K562 (cell line): ENCODE results near the gene ZNF792. TPM values are rescaled to one million over a fixed set of nuclear protein-coding genes. Genes with fewer than 3 reads are reported as not detected.

Experiments used
- ATF2 ChIP-seq: sonication (generic); formaldehyde crosslinking; IDR thresholded peaks from 2 replicates; pipeline ENCODE4 v1.8.1; 2022; ENCODE audit warnings: missing genetic modification reagents
- CBFA2T3 ChIP-seq: fragments of 450-650 bp; IDR thresholded peaks from 2 replicates; pipeline ENCODE4 v1.6.1; 2017
- CC2D1A ChIP-seq: fragments of 450-650 bp; IDR thresholded peaks from 2 replicates; pipeline ENCODE4 v1.6.1; 2017; ENCODE audit warnings: mild to moderate bottlenecking
- CEBPG ChIP-seq, 3 experiments: fragments of 200-800 bp in 1 of 3; sonication (Bioruptor generic) in 1 of 3; sonication (generic) in 1 of 3; formaldehyde crosslinking in 1 of 3; IDR thresholded peaks in 2 of 3; conservative IDR thresholded peaks in 1 of 3; 2 replicates each; pipeline versions ENCODE4 v1.6.1 to v1.8.0; 2016 to 2022; ENCODE audit warnings: missing compliant biosample characterization in 2 of 3, missing genetic modification characterization in 2 of 3, mild to moderate bottlenecking in 1 of 3, missing genetic modification reagents in 1 of 3
- CHD1 ChIP-seq: fragments of 200-600 bp; sonication (generic); IDR thresholded peaks from one replicate; pipeline ENCODE4 v1.6.1; 2012; ENCODE audit warnings: mild to moderate bottlenecking, moderate library complexity, low read length, inconsistent platforms
- DACH1 ChIP-seq: fragments of 450-650 bp; IDR thresholded peaks from 2 replicates; pipeline ENCODE4 v1.6.1; 2018; ENCODE audit not compliant: partially characterized antibody
- E4F1 ChIP-seq: fragments of 250-450 bp; sonication (Bioruptor Pico); IDR thresholded peaks from 2 replicates; pipeline ENCODE4 v1.5.0; 2021; ENCODE audit warnings: mild to moderate bottlenecking, borderline replicate concordance
- EP400 ChIP-seq: fragments of 450-650 bp; IDR thresholded peaks from 2 replicates; pipeline ENCODE4 v1.6.1; 2017; ENCODE audit warnings: antibody characterized with exemption, mild to moderate bottlenecking, moderate library complexity
- HNRNPL ChIP-seq: fragments of 200-400 bp; formaldehyde crosslinking; IDR thresholded peaks from 2 replicates; pipeline ENCODE4 v1.6.1; 2017; ENCODE audit warnings: low read depth, mild to moderate bottlenecking, low read length
- MEF2D ChIP-seq: conservative IDR thresholded peaks from 2 replicates; pipeline ENCODE4 v1.6.1; 2016; ENCODE audit warnings: low read depth, missing genetic modification characterization, missing compliant biosample characterization
- MEIS2 ChIP-seq: fragments of 450-650 bp; IDR thresholded peaks from 2 replicates; pipeline ENCODE4 v1.6.1; 2014; ENCODE audit warnings: mild to moderate bottlenecking; ENCODE audit not compliant: partially characterized antibody
- MTA2 ChIP-seq: fragments of 450-650 bp; IDR thresholded peaks from 2 replicates; pipeline ENCODE4 v1.6.1; 2016; ENCODE audit warnings: low read depth
- PHF8 ChIP-seq: fragments of 200-600 bp; sonication (generic); IDR thresholded peaks from 2 replicates; pipeline ENCODE4 v1.6.1; 2012; ENCODE audit warnings: mixed run types, mild to moderate bottlenecking, inconsistent platforms, low read length, moderate library complexity, borderline replicate concordance
- POLR3A ChIP-seq: IDR thresholded peaks from 2 replicates; pipeline ENCODE4 v1.6.1; 2011; ENCODE audit warnings: borderline replicate concordance, mild to moderate bottlenecking, moderate library complexity; ENCODE audit not compliant: insufficient read length, insufficient read depth; ENCODE audit errors: extremely low read depth
- PURB ChIP-seq: sonication (generic); formaldehyde crosslinking; IDR thresholded peaks from 2 replicates; pipeline ENCODE4 v1.9.0; 2021; ENCODE audit warnings: low read depth, mild to moderate bottlenecking, missing genetic modification reagents
- RBBP5 ChIP-seq: fragments of 200-600 bp; sonication (generic); IDR thresholded peaks from 2 replicates; pipeline ENCODE4 v1.6.1; 2012; ENCODE audit warnings: borderline replicate concordance, mild to moderate bottlenecking, low read length, control low read depth, inconsistent platforms; ENCODE audit not compliant: insufficient read depth, poor library complexity, severe bottlenecking
- RBM15 ChIP-seq: fragments of 200-400 bp; formaldehyde crosslinking; IDR thresholded peaks from 2 replicates; pipeline ENCODE4 v1.6.1; 2018; ENCODE audit warnings: mild to moderate bottlenecking, low read length, moderate library complexity; ENCODE audit not compliant: insufficient read depth
- RNF2 ChIP-seq: sonication (generic); IDR thresholded peaks from 2 replicates; pipeline ENCODE4 v1.6.1; 2016
- SMAD4 ChIP-seq: fragments of 250-450 bp; sonication (Bioruptor Pico); conservative IDR thresholded peaks from 2 replicates; pipeline ENCODE4 v1.8.0; 2021; ENCODE audit warnings: inconsistent platforms, mild to moderate bottlenecking, moderate library complexity
- SMARCE1 ChIP-seq: fragments of 450-650 bp; IDR thresholded peaks from 2 replicates; pipeline ENCODE4 v1.7.1; 2016; ENCODE audit warnings: mild to moderate bottlenecking
- SP1 ChIP-seq: sonication (generic); formaldehyde crosslinking; IDR thresholded peaks from 2 replicates; pipeline ENCODE4 v1.8.1; 2022; ENCODE audit warnings: mild to moderate bottlenecking, missing genetic modification reagents
- THRAP3 ChIP-seq: fragments of 450-650 bp; IDR thresholded peaks from 2 replicates; pipeline ENCODE4 v1.6.1; 2016; ENCODE audit warnings: mild to moderate bottlenecking, inconsistent platforms, borderline replicate concordance
- ZNF212 ChIP-seq: fragments of 450-650 bp; formaldehyde crosslinking; IDR thresholded peaks from 2 replicates; pipeline ENCODE4 v1.4.0; 2020; ENCODE audit warnings: mild to moderate bottlenecking
- polyA plus RNA-seq, 8 experiments: library from polyadenylated mRNA; depleted of rRNA in 4 of 8; stranded (reverse) in 5 of 8; unstranded in 3 of 8; fragments of >200 nt; fragmentation: Nextera tagmentation in 2 of 8; fragmentation: Illumina TruSeq in 1 of 8; extraction: Ambion mirVana in 2 of 8; extraction: Trizol in 1 of 8; gene quantifications; 2 replicates each; pipeline versions ENCODE4 v1.2.1 to v1.2.3, GENCODE V29; 2011 to 2014; ENCODE audit warnings: inconsistent platforms in 1 of 8, missing spikeins in 1 of 8
- total RNA-seq, 7 experiments: library from RNA; depleted of rRNA in 6 of 7; stranded (reverse); fragments of >200 nt in 6 of 7; fragmentation: Illumina TruSeq in 2 of 7; extraction: Trizol in 2 of 7; gene quantifications; 2 replicates each; pipeline versions ENCODE4 v1.2.1 to v1.2.3, GENCODE V29; 2011 to 2021; ENCODE audit warnings: low replicate concordance in 1 of 7

ZNF792 gene
- total and polyA plus RNA-seq, 9 of the 15 experiments (the other 6 are each of a cell fraction or from before 2014, with no cell fraction given): 3.3 to 16.5 (median 10.4) TPM

- no peak for TF ChIP-seq ATF2
- no peak for TF ChIP-seq RBM15
- no peak for TF ChIP-seq DACH1
- TF ChIP-seq HNRNPL: no peak
- TF ChIP-seq ZNF212 (CRISPR knock-in tag): no peak
- TF ChIP-seq CC2D1A: 0 out of 2 replicates have a peak, but pooled peaks have one; percentile 54
- peak; percentile 50 for TF ChIP-seq EP400
- peak; percentile 45; the same call in 1 of the 2 replicates for TF ChIP-seq MTA2
- no peak for TF ChIP-seq PHF8
- peak; percentile 90 for TF ChIP-seq CBFA2T3
- TF ChIP-seq MEF2D (tag): 0 out of 2 replicates have a peak, but pooled peaks have one; percentile 9
- TF ChIP-seq POLR3A: no peak
- TF ChIP-seq E4F1 (CRISPR knock-in tag): no peak
- TF ChIP-seq CHD1: no peak
- TF ChIP-seq CEBPG (CRISPR knock-in tag; IDR thresholded peaks at IDR 0.05): no peak
- no peak for TF ChIP-seq CEBPG (tag; conservative IDR thresholded peaks at IDR 0.05 in 1 of 2, IDR thresholded peaks at IDR 0.05 in 1 of 2)
- peak; percentile 64; the same call in 1 of the 2 replicates for TF ChIP-seq RNF2
- TF ChIP-seq RBBP5: no peak
- no peak for TF ChIP-seq SP1
- TF ChIP-seq THRAP3: no peak
- TF ChIP-seq MEIS2: peak; percentile 87
- peak; percentile 71 for TF ChIP-seq SMARCE1
- TF ChIP-seq PURB (CRISPR knock-in tag): no peak
- peak; percentile 78 for TF ChIP-seq SMAD4
These were observed 2.0 kb downstream of the ZNF792 start (continued) for GRCh38 chr19:34961775-34962686.
